SK-N-MC (cell line): ENCODE data around the gene LRPAP1.

ENCODE experiments used
- EZH2 ChIP-seq: fragments of 200-600 bp; sonication (generic); IDR thresholded peaks from one replicate; pipeline ENCODE4 v1.6.1; 2017; ENCODE audit warnings: antibody characterized with exemption
- POLR2AphosphoS5 ChIP-seq: IDR thresholded peaks from 2 replicates; pipeline ENCODE4 v1.6.1; 2012; ENCODE audit warnings: mild to moderate bottlenecking, low read depth, low read length, borderline replicate concordance

- no peak for TF ChIP-seq EZH2
- no peak for TF ChIP-seq POLR2AphosphoS5
These were observed 32.1 kb downstream of the LRPAP1 start for GRCh38 chr4:3500111-3500510.
